Spinal cord (tissue), 10 donors: Measurements from ENCODE around the gene PRR36. TPM values are rescaled to one million over a fixed set of nuclear protein-coding genes. Genes with fewer than 3 reads are reported as not detected.

Experiments used
- DNase-seq, 6 donors: peaks; one replicate each; pipeline versions ENCODE4 v3.0.0 to v3.0.0-alpha.2; 2013 to 2015; ENCODE audit warnings: low spot score in 6 of 6, low read depth in 4 of 6
- H3K27ac ChIP-seq: one replicate; pipeline ENCODE4 v1.5.1; 2013; ENCODE audit warnings: low read depth, low read length, control low read depth
- H3K27me3 ChIP-seq: one replicate; pipeline ENCODE4 v1.6.1; 2013; ENCODE audit warnings: low read length; ENCODE audit not compliant: control insufficient read depth, insufficient read depth
- H3K36me3 ChIP-seq: one replicate; pipeline ENCODE4 v1.6.1; 2013; ENCODE audit warnings: low read length; ENCODE audit not compliant: control insufficient read depth, insufficient read depth
- H3K4me1 ChIP-seq: one replicate; pipeline ENCODE4 v1.6.1; 2013; ENCODE audit warnings: low read length; ENCODE audit not compliant: control insufficient read depth, insufficient read depth
- H3K4me3 ChIP-seq: one replicate; pipeline ENCODE4 v1.5.1; 2013; ENCODE audit warnings: low read depth, low read length, control low read depth
- H3K9me3 ChIP-seq: one replicate; pipeline ENCODE4 v1.6.1; 2013; ENCODE audit warnings: low read length; ENCODE audit not compliant: control insufficient read depth, insufficient read depth
- WGBS: methylation state at CpG from one replicate; pipeline ENCODE4 v1.1.5; 2013; ENCODE audit warnings: missing lambda C conversion rate; ENCODE audit not compliant: insufficient coverage; 5-methylcytosine and 5-hydroxymethylcytosine counted together
- polyA plus RNA-seq, 2 donors: library from polyadenylated mRNA; unstranded; fragments of 120-200 nt; gene quantifications; one replicate each; pipeline ENCODE4 v1.2.1, GENCODE V29; 2013; ENCODE audit not compliant: insufficient read length in 2 of 2
- total RNA-seq, 2 donors: library from RNA; depleted of rRNA in 1 of 2; stranded (reverse); fragments of 120-200 nt in 1 of 2; fragments of >200 nt in 1 of 2; gene quantifications; one replicate each; pipeline versions ENCODE4 v1.2.3 to v1.2.4, GENCODE V29; 2013 to 2014
- donor health status: healthy.

PRR36 gene
- total and polyA plus RNA-seq, 4 donors, result 1.9 to 59.7 (median 30.9) TPM

DNA sequence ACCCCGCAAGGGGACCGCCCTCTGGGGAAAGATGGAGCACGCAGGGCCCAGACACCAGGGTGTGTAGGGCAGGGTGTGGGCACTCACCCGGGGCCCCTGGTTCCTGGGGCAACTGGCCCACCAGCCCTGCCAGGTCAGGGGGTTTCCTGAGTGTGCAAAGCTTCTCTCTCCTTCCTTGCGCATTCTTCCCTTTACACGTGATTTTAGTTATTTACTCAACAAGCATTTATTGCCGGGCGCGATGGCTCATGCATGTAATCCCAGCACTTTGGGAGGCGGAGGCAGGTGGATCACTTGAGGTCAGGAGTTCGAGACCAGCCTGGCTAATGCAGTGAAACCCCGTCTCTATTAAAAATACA, 20.4 kb downstream of the PRR36 start:
- H3K9me3 ChIP-seq, result no peaks in the 10 kb centered on the region
- peaks cover 2% of the 10 kb centered on the region for H3K27me3 ChIP-seq
- H3K36me3 ChIP-seq, result peaks cover 89% of the 10 kb centered on the region
- no peak for DNase-seq
- no peak overlapping the region for H3K27ac ChIP-seq
- WGBS, result 83% methylated on average over 10 of the region's 12 CpGs
- peaks cover 47% of the 10 kb centered on the region for H3K4me1 ChIP-seq
- no peak overlapping the region for H3K4me3 ChIP-seq

DNA sequence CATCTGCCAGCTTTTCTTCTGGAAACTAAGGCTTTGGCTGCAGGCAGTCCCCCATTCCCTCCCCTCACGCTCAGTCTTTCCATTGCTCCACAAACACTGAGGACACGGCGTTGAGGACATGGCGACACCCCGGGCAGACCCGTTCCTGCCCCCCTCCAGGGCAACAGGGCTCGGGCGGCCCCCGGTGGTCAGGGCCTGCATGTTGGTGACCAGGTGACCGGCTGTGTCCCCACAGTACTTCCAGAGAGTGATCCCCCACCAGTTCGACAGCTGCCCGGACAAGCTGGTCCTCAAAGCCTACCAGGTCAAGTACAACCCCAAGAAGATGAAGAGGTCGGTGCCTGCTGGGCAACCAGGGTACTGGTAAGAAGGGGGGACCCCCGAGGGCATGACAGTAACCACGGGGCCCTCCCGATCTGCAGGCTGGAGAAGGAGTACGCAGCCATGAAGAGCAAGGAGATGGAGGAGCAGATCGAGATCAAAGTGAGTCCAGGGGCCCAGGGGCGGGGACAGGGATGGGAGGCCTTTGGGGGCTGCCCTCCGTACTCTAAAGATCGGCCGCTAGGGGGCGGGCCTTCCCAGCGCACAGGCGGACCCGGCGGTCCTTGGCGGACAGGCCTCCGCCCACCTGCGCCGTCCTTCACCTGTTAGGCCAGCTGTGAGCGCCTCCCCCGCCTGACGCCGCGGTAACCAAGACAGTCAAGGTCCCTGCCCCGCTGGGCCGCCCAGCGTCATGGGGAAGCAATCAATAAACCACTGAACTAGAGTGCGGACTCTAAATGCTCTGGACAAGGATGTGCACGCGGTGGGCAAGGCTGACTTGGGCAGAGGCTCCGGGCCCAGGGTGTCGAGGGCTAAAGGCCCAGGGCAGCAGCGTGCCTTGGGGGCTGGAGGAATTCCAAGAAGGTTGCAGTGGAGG, 21.1 kb downstream of the PRR36 start:
- WGBS, result 30% methylated on average over 45 of the region's 45 CpGs
- Histone ChIP-seq H3K4me1 (peaks cover 47% of the 10 kb centered on the region), H3K36me3 (peaks cover 85% of the 10 kb centered on the region), H3K27ac (peak overlapping the region; percentile 58), H3K4me3 (no peak overlapping the region), H3K27me3 (peaks cover 2% of the 10 kb centered on the region), H3K9me3 (no peaks in the 10 kb centered on the region)
- DNase-seq, result peak in 2 of 6 donors; percentile 74 to 76

DNA sequence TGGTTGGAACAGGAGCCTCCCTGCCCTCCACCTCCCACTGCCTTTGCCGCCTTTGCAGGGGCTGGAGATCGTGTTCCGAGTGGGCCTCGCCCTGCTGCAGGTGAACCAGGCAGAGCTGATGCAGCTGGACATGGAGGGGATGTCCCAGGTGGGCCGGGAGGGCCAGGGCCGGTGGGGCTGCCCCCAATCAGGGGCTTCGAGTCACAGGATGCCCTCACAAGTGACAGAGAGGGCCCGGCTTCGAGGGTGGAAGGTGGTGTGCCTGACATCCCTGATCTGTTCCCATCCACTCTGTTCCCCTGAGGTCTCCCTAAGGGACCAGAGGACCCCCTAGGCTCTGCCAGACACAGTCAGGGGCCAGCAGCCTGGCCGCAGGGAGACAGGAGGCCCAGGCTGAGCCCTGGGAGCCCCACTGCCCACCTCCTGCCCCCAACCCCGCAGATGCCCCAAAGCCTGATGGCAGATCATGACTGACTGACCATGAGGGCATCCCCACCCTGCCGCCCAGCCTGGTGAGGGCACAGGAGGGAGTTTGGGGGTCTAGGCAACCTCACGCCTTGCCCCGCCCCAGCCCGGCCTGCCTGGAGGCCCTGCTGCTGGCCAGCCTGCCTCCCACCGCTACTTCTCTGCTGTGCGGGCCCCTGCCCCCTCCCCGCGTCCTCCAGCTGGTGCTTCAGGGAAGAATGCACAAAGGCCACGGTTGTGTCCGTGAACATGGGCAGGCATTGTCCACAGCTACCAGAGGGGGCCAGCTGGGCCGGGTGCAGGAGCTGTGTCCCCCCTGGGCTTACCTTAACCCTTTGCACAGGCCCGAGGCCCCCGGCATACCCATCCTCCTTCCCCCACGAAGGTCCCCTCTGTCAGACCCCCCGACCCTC, 22.3 kb downstream of the PRR36 start:
- Histone ChIP-seq H3K4me1 (peaks cover 47% of the 10 kb centered on the region), H3K27ac (peak overlapping the region; percentile 73), H3K4me3 (no peak overlapping the region), H3K27me3 (peaks cover 2% of the 10 kb centered on the region), H3K36me3 (peaks cover 79% of the 10 kb centered on the region), H3K9me3 (no peaks in the 10 kb centered on the region)
- 61% methylated on average over 24 of the region's 26 CpGs for WGBS
- DNase-seq, result peak in 2 of 6 donors; percentile 59 to 79

DNA sequence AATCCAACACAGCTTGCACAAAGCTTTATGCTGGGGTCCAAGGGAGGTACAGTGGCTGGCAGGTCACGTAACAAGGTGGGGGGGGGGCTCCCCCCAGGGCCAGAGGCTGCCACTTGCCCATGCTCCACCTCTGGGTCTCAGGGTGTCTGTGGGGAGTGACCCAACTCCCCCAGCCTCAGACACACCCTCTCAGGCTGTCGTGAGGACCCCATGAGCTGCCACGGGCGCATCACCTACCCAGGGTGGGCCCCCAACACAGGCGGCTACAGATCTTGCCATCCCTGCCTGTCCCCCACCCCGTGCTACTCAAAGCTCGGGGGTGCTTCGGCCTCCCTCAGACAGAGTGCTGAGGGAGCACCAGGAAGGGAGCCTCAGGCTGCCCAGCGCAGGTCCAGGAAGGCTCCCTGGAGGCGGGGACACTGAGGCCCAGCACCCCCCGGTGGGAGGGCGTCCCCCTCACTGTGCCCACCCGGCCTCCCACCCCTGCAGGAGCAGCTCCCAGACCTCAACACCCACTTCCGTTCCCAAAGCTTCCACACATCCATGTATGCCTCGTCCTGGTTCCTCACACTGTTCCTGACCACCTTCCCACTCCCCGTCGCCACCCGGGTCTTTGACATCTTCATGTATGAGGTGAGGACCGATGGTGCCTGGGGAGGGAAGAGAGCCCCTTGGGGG, 23.1 kb downstream of the PRR36 start:
- Histone ChIP-seq H3K4me3 (no peak overlapping the region), H3K27ac (peak overlapping the region; percentile 73)

DNA sequence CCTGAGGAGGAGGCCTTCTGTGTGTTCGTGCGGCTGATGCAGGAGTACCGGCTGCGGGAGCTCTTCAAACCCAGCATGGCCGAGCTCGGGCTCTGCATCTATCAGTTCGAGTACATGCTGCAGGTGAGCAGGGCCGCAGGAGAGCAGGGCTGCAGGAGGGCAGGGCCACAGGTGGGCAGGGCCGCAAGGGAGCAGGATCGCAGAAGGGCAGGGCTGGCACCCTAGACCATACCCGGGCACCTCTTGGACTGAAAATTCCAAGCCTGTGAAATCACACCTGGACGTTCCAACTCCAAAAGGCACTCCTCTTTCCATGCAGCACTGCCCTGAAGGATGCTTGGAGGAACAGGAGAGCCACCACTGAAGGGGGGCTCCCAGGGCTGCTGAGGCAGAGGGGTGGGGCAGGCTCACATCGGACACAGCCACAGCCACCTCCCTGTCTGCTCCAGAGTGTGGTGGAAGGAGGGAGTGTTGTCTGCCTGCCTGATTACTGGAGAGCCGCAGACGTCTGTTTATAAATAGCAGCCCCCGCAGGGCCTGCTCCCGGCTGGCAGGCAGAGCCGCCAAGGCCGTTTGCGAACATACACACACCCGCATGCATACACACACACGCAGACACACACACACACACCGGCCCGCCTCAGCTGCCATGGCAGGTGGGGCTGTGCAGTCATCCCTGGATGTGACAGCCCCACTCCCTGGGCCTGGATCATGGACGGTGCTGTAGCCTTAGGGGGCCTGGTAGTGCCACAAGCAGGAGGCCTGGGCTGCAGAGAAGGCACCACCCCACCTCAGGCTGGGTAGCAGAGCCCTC, 24.0 kb downstream of the PRR36 start:
- Histone ChIP-seq H3K9me3 (no peaks in the 10 kb centered on the region), H3K36me3 (peaks cover 75% of the 10 kb centered on the region), H3K27ac (no peak overlapping the region), H3K4me1 (peaks cover 60% of the 10 kb centered on the region), H3K27me3 (no peaks in the 10 kb centered on the region), H3K4me3 (no peak overlapping the region)
- WGBS, result 59% methylated on average over 21 of the region's 25 CpGs
- peak in 2 of 6 donors; percentile 21 to 58 for DNase-seq

More for the DNA sequence above, 23.1 kb downstream of the PRR36 start:
- no peak for DNase-seq
- WGBS, result 83% methylated on average over 8 of the region's 19 CpGs
- Histone ChIP-seq H3K4me1 (peaks cover 51% of the 10 kb centered on the region), H3K36me3 (peaks cover 78% of the 10 kb centered on the region), H3K9me3 (no peaks in the 10 kb centered on the region), H3K27me3 (no peaks in the 10 kb centered on the region)

DNA sequence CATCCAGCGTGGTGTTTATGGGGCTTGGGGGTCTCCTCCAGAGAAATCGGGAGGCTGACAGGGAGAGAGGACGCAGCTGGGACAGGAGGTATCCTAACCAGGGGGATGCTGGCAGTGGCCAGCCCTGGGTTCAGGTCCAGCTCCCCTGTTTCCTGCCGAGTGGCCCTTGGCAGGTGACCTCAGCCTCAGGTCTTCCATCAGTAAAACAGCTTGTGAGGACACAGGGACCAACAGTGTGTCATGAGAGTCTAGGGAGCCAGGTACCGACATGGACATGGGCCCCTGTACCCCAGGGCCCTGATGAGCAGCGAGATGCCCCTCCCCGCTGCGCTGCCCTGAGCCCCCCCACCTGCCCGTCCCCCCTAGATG, 24.6 kb downstream of the PRR36 start:
- no peak for DNase-seq
- Histone ChIP-seq H3K27me3 (no peaks in the 10 kb centered on the region), H3K36me3 (peaks cover 75% of the 10 kb centered on the region), H3K4me3 (no peak overlapping the region), H3K9me3 (no peaks in the 10 kb centered on the region), H3K27ac (no peak overlapping the region), H3K4me1 (peaks cover 62% of the 10 kb centered on the region)
- 92% methylated on average over 9 of the region's 9 CpGs for WGBS

DNA sequence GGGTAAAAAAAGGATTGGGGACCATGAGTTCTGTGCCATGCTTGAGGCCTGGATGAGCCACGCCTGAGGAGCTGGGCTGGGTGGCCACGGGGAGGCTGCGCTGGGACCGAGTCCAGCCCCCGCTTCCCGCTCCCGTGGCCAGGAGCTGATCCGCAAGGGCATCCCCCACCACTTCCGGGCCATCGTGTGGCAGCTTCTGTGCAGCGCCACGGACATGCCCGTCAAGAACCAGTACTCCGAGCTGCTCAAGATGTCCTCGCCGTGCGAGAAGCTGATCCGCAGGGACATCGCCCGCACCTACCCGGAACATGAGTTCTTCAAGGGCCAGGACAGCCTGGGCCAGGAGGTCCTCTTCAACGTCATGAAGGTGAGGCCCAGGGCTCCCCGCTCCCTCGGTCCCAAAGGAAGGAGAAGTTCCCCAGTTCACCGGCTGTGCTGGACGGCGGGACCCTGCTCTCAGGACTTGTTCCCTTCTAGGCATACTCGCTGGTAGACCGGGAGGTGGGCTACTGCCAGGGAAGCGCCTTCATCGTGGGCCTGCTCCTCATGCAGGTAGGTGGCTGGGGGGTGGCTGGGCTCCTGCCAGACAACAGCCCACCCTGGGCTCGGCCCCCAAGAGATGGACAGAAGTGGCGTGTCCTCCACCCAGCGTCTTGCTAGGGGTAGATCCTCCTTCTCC, 25.3 kb downstream of the PRR36 start:
- WGBS, result 90% methylated on average over 30 of the region's 34 CpGs
- DNase-seq, result no peak
- Histone ChIP-seq H3K4me3 (no peak overlapping the region), H3K27ac (no peak overlapping the region), H3K36me3 (peaks cover 71% of the 10 kb centered on the region), H3K27me3 (no peaks in the 10 kb centered on the region), H3K4me1 (peaks cover 62% of the 10 kb centered on the region), H3K9me3 (no peaks in the 10 kb centered on the region)

DNA sequence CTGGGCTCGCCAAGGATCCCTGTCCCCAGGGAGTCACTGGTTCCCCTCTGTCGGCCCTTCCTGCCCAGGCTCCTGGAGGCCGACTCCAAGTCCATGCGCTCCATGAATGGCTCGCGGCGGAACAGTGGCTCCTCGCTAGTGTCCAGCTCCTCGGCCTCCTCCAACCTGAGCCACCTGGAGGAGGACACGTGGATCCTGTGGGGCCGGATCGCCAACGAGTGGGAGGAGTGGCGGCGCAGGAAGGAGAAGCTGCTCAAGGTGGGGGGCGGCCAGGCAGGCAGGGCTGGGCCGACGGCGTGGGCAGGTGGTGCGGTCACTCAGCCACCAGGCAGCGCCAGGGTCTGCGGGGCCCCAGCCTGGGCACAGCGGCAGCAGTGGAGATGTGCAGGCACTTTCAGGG, 26.5 kb downstream of the PRR36 start:
- no peak for DNase-seq
- H3K36me3 ChIP-seq, result peaks cover 59% of the 10 kb centered on the region
- 92% methylated on average over 23 of the region's 23 CpGs for WGBS
- no peak overlapping the region for H3K4me3 ChIP-seq
- H3K4me1 ChIP-seq, result peaks cover 49% of the 10 kb centered on the region
- no peak overlapping the region for H3K27ac ChIP-seq
- H3K9me3 ChIP-seq, result no peaks in the 10 kb centered on the region
- no peaks in the 10 kb centered on the region for H3K27me3 ChIP-seq
